GM21529 (cell line): ENCODE measurements around the gene ATXN1.
"Not testable (repeated sequence)": the region's sequence is repeated elsewhere in the genome, so short reads cannot be mapped to it uniquely, and the experiment has no call there.

ENCODE experiments used
- ATAC-seq: cut with Tn5 transposase; IDR thresholded peaks from one replicate; pipeline ENCODE4 v1.9.1; 2021; ENCODE audit not compliant: unreplicated experiment

ATXN1 gene

DNA sequence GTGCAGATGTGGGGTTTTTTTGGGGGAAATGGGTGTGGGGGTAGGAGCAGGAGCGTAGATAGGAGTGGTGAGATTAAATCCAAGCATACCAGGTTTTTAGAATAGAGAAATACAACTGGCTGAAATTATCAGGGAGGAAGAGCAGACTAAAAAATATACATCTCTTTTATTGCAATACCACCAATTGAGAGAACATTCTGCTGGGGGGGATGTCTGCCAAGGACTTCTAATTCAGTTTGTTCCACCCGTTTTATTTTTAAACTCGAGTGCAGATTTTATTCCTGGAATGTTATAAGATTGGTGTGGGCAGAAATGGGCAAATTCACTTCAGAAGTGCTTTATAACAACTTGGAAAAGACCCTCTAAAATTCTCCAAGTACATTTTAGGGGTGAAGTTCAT is 330.2 kb downstream of the ATXN1 start:
- ATAC-seq = no peak

DNA sequence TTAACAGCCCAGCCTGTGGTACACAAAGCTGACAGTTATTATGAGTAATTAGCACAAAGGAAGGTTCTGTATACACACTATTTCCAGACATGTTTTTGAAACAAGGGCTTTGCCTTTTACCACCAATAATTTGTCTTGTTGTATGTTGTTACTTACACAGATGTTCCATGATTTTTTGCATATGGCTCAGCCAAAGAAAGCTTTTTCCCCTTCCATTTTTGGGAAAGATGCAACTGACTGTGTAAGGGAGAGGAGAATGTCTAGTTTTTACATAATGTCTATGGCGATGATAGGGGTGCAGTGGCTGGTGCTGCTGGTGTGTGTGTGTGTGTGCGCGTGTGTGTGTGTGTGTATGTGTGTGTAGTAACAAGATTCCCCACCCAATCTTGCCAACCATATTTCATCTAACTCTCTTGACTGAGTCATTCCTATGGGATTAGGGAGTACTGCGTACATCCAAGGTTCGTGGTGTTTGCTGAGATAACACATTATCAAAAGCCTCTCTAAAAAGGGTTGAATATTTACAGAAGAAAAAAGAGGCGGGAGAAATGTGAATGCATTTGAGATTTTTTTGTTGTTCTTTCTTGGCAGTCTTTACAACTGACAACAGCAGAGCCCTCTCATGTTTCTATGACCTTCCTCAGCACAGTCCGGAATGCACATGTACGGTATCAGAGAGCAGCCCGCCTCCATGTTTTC is 330.7 kb downstream of the ATXN1 start:
- ATAC-seq = no peak

DNA sequence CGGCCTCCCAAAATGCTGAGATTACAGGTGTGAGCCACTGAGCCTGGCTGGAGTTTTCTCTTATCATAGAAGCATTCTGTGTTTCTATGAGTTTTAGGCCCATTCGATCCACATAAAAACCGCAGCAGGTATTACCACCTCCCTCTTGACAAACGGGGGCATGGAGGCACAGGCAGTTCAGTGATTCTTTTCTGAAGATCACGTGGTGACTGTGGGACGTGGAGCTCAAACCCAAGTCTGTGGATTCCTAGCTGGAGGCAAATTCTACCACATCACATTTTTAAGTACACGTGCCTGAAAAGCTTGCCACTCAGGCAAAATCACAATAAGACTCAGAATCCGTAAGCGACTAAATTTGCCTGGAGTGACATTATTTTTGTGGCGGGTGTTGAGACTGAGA is 331.6 kb downstream of the ATXN1 start:
- ATAC-seq = no peak

DNA sequence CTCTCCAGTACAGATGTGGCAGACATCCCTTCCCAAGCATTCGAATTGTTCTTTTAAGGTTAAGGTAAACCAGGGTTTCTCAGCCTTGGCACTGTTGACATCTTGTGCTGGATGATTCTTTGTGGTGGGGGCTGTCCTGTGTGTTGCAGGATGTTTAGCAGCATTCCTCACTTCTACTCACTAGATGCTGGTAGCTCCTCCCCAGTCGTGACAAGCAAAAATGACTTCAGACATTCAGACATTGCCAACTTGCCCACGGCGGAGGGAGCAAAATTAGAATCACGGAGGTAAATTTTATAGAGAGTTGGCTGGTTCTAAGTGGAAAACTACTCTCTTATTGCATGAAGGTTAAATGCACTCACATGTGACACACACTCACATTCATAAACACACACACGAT is 334.1 kb downstream of the ATXN1 start:
- ATAC-seq = no peak

- ATAC-seq = no peak
Measured at GRCh38 chr6:16425881-16426615, 335.2 kb downstream of the ATXN1 start.

DNA sequence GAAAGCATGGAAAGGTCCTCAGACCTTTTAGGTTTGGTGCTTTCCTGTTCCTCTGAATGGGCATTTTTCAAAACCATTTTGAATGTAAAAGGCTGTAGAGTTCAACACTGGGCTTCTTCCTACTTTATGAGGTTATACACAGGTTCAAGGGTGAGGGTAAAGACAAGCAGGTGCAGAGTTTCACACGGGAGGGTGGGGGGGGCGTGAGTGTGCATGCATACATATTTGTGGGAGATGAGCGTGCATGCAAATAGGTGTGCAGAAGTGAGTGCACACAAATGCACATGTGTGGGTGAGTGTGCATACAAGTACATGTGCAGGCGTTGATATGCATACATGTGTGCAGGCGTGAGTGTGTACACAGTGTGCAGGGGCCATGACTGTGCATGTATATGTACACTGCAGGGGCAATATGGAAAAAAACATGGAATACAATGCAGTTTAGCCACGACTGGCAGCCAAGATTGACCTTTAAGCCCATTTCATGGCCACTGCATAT is 339.7 kb downstream of the ATXN1 start:
- ATAC-seq = peak; percentile 24

GRCh38 chr6:16420715-16421461 is 340.4 kb downstream of the ATXN1 start:
- peak; percentile 73 for ATAC-seq

DNA sequence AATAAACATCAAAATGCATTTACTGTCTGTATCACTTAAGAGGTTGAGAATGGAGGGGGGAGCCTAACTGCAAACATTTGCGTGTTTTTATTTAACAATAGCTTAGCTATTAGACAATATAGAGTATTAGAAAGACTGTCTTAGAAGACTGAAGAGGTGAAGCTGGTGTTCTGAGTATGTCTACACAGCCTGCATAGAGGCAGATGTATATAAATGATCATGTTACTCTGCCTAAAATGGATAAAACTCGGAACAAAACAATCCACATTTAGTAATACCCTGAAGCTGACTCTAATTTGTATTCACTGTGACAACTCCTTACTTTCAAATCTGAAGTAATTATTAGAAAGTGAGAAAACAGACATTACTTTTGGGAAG is 340.9 kb downstream of the ATXN1 start:
- ATAC-seq = no peak

- peak; percentile 63 for ATAC-seq
Measured at GRCh38 chr6:16419636-16420336, 341.5 kb downstream of the ATXN1 start.

DNA sequence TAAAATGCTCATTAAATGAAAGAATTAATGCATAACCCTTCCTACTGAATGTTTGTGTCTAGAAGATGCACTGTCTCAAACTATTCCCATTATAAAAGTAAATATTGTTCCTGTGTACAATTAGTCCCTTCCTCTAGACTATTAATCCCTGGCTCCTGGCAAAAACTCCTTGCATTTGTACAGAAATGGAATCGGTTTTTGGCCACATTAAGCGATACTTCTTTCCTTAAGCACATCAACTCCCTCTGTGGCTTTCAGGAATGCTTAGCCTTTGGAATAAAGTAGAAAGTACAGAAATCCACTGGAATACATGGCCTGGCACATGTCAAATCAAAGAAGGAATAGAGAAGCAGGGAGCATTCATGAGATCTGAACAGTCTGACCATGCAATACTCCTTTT is 343.1 kb downstream of the ATXN1 start:
- ATAC-seq = no peak

DNA sequence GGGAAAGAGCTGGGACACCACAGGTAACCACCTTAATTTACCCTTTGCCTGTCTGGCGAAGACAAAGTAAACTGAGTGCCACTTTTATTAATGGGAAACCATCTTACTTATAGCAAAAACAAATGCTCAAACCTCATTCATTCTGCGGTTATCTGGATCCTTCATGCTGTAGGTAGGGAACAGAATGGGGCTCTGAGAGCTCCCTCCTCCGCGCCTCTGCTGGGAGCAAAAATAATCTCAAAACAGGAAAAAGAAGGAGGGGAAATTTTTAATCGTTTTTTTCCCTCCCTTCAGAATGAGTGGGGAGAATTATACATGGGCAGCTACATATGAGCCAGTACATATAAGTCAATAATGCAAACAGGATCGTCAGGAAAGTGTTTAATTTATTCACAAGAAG is 345.6 kb downstream of the ATXN1 start:
- ATAC-seq = no peak

GRCh38 chr6:16414205-16414604 is 347.1 kb downstream of the ATXN1 start:
- ATAC-seq = peak; percentile 66

GRCh38 chr6:16413399-16413798 is 347.9 kb downstream of the ATXN1 start:
- ATAC-seq = peak; percentile 49

- no peak for ATAC-seq
Measured at GRCh38 chr6:16412982-16413381, 348.3 kb downstream of the ATXN1 start.

DNA sequence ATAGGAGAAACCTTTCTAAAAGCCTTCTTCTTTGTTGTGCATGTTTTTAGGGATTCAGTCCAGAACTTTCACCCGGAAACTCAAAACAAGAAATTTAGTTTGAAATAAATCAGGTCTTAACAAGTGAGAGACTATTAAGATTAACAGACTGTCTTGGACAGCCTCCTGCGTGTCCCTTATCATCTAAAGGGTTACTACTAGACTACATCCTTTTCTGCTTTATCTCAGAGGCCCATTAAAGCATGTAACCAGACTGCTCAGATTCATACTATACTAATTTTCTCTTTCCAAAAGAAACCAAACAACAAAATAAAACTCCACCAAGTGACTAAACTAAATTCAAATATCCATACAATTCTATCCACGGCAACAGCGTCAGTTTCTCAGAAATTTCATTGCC is 349.1 kb downstream of the ATXN1 start:
- no peak for ATAC-seq

DNA sequence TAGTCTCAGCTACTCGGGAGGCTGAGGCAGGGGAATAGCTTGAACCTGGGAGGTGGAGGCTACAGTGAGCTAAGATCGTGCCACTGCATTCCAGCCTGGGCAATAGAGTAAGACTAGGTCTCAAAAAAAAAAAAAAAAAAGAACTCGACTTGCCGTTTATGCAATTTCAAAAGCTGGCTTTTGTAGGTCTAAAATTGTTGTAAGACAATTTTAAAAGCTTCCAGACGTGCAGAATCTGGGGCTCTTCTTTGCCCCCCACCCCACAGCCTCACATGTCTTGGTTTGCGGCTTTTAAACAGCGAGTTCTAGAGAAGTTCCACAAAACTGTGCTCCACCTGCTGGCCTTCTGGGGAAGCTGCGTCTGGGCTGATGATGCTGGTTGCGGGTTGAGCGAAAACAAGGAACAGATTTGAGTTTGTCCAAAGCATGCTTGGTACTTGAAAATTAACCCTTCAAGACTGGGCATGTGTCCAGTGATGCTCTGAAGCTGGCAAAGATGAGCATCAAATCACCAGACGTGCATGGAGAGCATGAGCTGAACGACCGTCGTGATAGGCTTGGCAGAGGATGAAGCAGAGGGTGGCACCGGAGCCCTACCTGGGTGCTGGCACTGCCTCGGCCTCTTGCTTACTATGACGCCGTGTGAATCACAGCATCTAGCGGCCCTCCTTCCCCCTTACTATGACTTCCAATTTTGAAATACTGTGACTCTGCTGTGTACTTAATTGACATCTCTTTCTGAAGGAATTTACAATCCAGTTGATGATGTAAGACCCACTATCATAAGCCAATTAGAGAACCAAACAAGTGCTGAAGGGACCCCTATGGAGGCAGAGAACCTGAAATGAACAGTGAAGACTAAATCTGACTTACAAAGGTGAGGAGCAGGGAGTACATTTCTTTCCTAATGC is 351.5 kb downstream of the ATXN1 start:
- ATAC-seq = no peak

DNA sequence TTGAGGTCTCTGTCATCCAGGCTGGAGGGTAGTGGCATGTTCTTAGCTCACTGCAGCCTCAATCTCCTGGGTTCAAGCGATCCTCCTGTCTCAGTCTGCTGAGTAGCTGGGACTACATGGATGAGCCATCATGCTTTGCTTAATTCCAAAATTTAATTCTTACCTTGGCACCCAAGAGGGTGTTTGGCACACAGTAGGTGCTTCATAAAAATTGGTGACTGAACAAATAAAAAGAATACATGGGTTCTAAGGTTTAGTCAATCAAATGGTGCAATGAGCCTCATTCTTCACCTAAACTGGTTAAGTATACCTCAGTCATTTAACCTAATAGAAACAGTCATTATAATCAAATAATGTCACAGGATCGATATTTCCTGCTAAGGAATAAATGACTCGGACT is 352.5 kb downstream of the ATXN1 start:
- ATAC-seq = no peak

DNA sequence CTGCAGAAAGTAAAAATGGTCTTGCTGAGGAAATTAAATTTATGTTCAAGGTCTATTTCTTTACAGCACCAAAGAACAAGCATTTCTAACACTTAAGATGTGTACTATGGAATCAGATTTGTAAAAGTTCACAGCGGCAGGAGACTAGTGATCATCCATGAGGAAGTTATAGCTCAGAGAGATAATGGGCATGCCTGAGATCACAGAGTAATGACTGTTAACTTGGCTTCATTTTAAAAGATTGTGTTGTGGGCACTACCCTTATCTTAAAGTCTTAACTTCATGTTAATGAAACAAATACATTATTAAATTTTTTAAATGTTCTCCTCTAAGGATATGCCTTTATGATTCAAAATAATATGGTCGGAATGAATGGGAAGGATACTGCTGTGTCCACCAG is 354.3 kb downstream of the ATXN1 start:
- no peak for ATAC-seq

GRCh38 chr6:16406538-16406937 is 354.7 kb downstream of the ATXN1 start:
- ATAC-seq = not testable (repeated sequence)

DNA sequence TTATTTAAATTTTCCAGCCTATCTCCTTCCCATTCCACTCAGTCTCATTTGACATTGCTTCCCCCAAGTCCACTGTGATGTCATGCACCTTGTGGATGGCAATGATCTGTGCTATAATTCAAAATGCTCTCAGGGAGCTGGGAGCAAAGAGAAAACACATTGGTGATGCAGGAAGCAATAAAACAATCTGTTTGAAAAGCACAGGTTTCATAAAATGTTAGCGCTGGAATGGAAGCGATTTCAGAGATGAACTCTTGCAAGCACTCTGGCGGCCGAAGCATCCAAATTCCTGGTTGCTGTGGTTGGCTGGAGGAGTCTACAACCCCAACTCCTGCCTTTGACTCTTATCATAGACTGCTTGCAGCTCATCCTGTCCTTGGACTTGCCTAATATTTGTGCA is 355.9 kb downstream of the ATXN1 start:
- ATAC-seq = no peak
